ENCODE data around the gene MIGA2.
"Not testable (repeated sequence)": the region's sequence is repeated elsewhere in the genome, so short reads cannot be mapped to it uniquely, and the experiment has no call there.

MIGA2 gene

GRCh38 chr9:129112526-129112925, 76.1 kb downstream of the MIGA2 start:
- H3K9me3 ChIP-seq (ENCODE audit: control insufficient read depth, insufficient read depth, low read depth, low read length); H3K27ac ChIP-seq (ENCODE audit: low read depth, low read length); H3K4me1 ChIP-seq (ENCODE audit: control insufficient read depth, insufficient read depth, low read length); H3K36me3 ChIP-seq (ENCODE audit: control insufficient read depth, insufficient read depth, low read length): not testable (repeated sequence)
- Histone ChIP-seq H3K4me3 (ENCODE audit: low read depth, low read length) (peak overlapping the region; percentile 74), H3K27me3 (ENCODE audit: control insufficient read depth, insufficient read depth, low read length) (peaks cover 17% of the 10 kb centered on the region), H3K9ac (ENCODE audit: low read length) (peak overlapping the region; percentile 92)

DNA sequence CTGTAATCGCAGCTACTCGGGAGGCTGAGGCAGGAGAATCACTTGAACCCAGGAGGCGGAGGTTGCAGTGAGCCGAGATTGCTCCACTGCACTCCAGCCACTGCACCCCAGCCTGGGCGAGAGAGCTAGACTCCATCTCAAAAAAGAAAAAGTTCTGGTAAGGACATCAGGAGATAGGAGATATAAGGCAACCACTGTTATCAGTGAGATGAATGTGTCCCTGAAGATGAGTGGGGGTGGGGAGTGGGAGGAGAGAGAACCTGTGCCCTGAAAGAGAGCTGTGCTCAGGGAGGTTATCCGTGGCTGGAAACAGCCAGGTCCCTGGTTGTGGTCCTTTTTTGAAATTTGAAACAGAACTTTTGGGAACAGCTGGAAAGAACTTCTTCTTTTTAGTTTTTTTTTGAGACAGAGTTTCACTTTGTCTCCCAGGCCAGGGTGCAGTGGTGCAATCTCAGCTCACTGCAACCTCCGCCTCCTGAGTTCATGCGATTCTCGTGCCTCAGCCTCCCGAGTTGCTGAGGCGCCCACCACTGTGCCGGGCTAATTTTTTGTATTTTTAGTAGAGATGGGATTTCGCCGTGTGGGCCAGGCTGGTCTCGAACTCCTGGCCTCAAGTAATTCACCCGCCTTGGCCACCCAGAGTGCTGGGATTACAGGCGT, 77.3 kb downstream of the MIGA2 start:
- Histone ChIP-seq H3K9ac (ENCODE audit: low read length) (no peak overlapping the region), H3K27me3 (ENCODE audit: control insufficient read depth, insufficient read depth, low read length) (peaks cover 15% of the 10 kb centered on the region), H3K27ac (ENCODE audit: low read depth, low read length) (no peak overlapping the region), H3K9me3 (ENCODE audit: control insufficient read depth, insufficient read depth, low read depth, low read length) (no peaks in the 10 kb centered on the region), H3K4me1 (ENCODE audit: control insufficient read depth, insufficient read depth, low read length) (peaks cover 8% of the 10 kb centered on the region; the same call in 1 of the 2 replicates), H3K36me3 (ENCODE audit: control insufficient read depth, insufficient read depth, low read length) (no peaks in the 10 kb centered on the region), H3K4me3 (ENCODE audit: low read depth, low read length) (no peak overlapping the region)

DNA sequence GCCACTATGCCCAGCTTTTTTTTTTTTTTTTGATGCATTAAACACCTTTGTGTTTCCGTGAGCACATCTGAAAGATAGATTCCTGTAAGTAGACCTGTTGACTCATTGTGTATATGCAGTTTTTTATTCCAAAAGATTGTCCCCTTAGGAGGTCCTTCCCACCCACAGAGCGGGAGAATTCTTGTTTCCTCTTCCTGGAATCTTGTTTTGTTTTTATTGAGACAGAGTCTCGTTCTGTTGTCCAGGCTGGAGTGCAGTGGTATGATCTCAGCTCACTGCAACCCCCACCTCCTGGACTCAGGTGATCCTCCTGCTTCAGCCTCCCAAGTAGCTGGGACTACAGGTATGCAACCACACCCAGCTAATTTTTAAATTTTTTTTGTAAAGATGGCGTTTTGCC, 82.4 kb downstream of the MIGA2 start:
- H3K36me3 ChIP-seq (ENCODE audit: control insufficient read depth, insufficient read depth, low read length): peaks cover 25% of the 10 kb centered on the region
- no peaks in the 10 kb centered on the region for H3K9me3 ChIP-seq (ENCODE audit: control insufficient read depth, insufficient read depth, low read depth, low read length)
- H3K4me1 ChIP-seq (ENCODE audit: control insufficient read depth, insufficient read depth, low read length): peaks cover 6% of the 10 kb centered on the region; the same call in 1 of the 2 replicates
- no peak overlapping the region for H3K9ac ChIP-seq (ENCODE audit: low read length)
- no peak overlapping the region for H3K27ac ChIP-seq (ENCODE audit: low read depth, low read length)
- H3K4me3 ChIP-seq (ENCODE audit: low read depth, low read length): no peak overlapping the region
- H3K27me3 ChIP-seq (ENCODE audit: control insufficient read depth, insufficient read depth, low read length): no peaks in the 10 kb centered on the region

- Histone ChIP-seq H3K9ac (ENCODE audit: low read length) (no peak overlapping the region), H3K4me1 (ENCODE audit: control insufficient read depth, insufficient read depth, low read length) (peaks cover 8% of the 10 kb centered on the region), H3K4me3 (ENCODE audit: low read depth, low read length) (no peak overlapping the region), H3K27ac (ENCODE audit: low read depth, low read length) (no peak overlapping the region), H3K9me3 (ENCODE audit: control insufficient read depth, insufficient read depth, low read depth, low read length) (no peaks in the 10 kb centered on the region), H3K36me3 (ENCODE audit: control insufficient read depth, insufficient read depth, low read length) (peaks cover 41% of the 10 kb centered on the region), H3K27me3 (ENCODE audit: control insufficient read depth, insufficient read depth, low read length) (no peaks in the 10 kb centered on the region)
Observed at GRCh38 chr9:129121483-129121882, 85.1 kb downstream of the MIGA2 start.

All from HUES6 (cell line).